Endothelial cell of umbilical vein (primary cell): ENCODE data around the gene ELP6. TPM values are rescaled to one million over a fixed set of nuclear protein-coding genes. Genes with fewer than 3 reads are reported as not detected.

Experiments
- BruUV-seq: library from RNA; stranded (reverse); fragments of 400-500 nt; replicated peaks from 2 replicates; lab custom pipeline; 2021; lab: Mats Ljungman, UMichigan
- CTCF ChIA-PET: fragments of 300-600, 350-600 bp; sonication (Branson Sonifier 250); formaldehyde crosslinking; loops from one replicate; lab custom pipeline; 2021; ENCODE audit warnings: antibody characterized with exemption, inconsistent platforms; lab: Charles Lee
- POLR2A ChIA-PET: fragments of 300-600, 350-600 bp; sonication (Branson Sonifier 250); formaldehyde crosslinking; loops from one replicate; lab custom pipeline; 2021; ENCODE audit warnings: antibody characterized with exemption, inconsistent platforms; lab: Charles Lee
- DNase-seq: peaks from one replicate; pipeline ENCODE4 v3.0.0-alpha.2; 2011; ENCODE audit warnings: low read depth, low spot score
- FAIRE-seq: peaks from 2 replicates; lab custom pipeline; 2011; peaks lifted over from hg19 to GRCh38; lab: Jason Lieb, UNC
- H2AFZ ChIP-seq: 2 replicates; pipeline ENCODE4 v1.6.0; 2012; ENCODE audit warnings: low read depth, low read length, control low read depth, inconsistent platforms
- H3K27ac ChIP-seq: 2 replicates; pipeline ENCODE4 v1.5.1; 2011; ENCODE audit warnings: low read depth, mild to moderate bottlenecking, control low read depth, low read length, moderate library complexity; ENCODE audit not compliant: insufficient read depth
- H3K27me3 ChIP-seq, 2 experiments: 2 replicates each; pipeline versions ENCODE4 v1.6.0 to v1.6.1; 2011; ENCODE audit warnings: low read length in 2 of 2, mixed read lengths in 1 of 2; ENCODE audit not compliant: control insufficient read depth in 2 of 2, insufficient read depth in 2 of 2
- H3K36me3 ChIP-seq, 2 experiments: 2 replicates in 1 of 2; 3 replicates in 1 of 2; pipeline ENCODE4 v1.5.1; 2011; ENCODE audit warnings: low read length in 2 of 2, mild to moderate bottlenecking in 1 of 2, moderate library complexity in 1 of 2; ENCODE audit not compliant: control insufficient read depth in 2 of 2, insufficient read depth in 2 of 2; ENCODE audit errors: extremely low read depth in 1 of 2
- H3K4me1 ChIP-seq: 3 replicates; pipeline ENCODE4 v1.5.1; 2011; ENCODE audit warnings: mild to moderate bottlenecking, low read length; ENCODE audit not compliant: control insufficient read depth, insufficient read depth; ENCODE audit errors: extremely low read depth
- H3K4me2 ChIP-seq: 2 replicates; pipeline ENCODE4 v1.6.1; 2011; ENCODE audit warnings: low read length, control low read depth, mixed read lengths; ENCODE audit not compliant: insufficient read depth
- H3K4me3 ChIP-seq, 3 experiments: fragments of 200-600 bp in 1 of 3; sonication (generic), shearing (Covaris generic) in 1 of 3; replicated peaks in 1 of 3; 2 replicates each; pipeline ENCODE4 v1.5.1; 2011 to 2016; ENCODE audit warnings: control low read depth in 3 of 3, low read length in 3 of 3, mild to moderate bottlenecking in 2 of 3, inconsistent platforms in 1 of 3, low read depth in 1 of 3, moderate library complexity in 1 of 3; ENCODE audit not compliant: insufficient read depth in 1 of 3
- H3K79me2 ChIP-seq: 2 replicates; pipeline ENCODE4 v1.6.0; 2012; ENCODE audit warnings: low read length, inconsistent platforms; ENCODE audit not compliant: control insufficient read depth, insufficient read depth
- H3K9ac ChIP-seq: replicated peaks from 2 replicates; pipeline ENCODE3; 2011; ENCODE audit warnings: low read length, control low read depth; ENCODE audit not compliant: insufficient read depth; ENCODE audit errors: extremely low read depth
- H3K9me1 ChIP-seq: replicated peaks from 3 replicates; pipeline ENCODE4 v1.6.0; 2011; ENCODE audit warnings: mild to moderate bottlenecking, low read length; ENCODE audit not compliant: control insufficient read depth, insufficient read depth; ENCODE audit errors: extremely low read depth
- H3K9me3 ChIP-seq: replicated peaks from 2 replicates; pipeline ENCODE4 v1.5.1; 2012; ENCODE audit warnings: low read length, inconsistent platforms; ENCODE audit not compliant: control insufficient read depth, insufficient read depth
- H4K20me1 ChIP-seq: replicated peaks from 2 replicates; pipeline ENCODE3; 2011; ENCODE audit warnings: mild to moderate bottlenecking, low read length; ENCODE audit not compliant: control insufficient read depth, insufficient read depth; ENCODE audit errors: extremely low read depth
- CTCF ChIP-seq, 2 donors: IDR thresholded peaks; 1 replicate in 1 of 2; 2 replicates in 1 of 2; pipeline ENCODE4 v1.5.1; 2011; ENCODE audit warnings: low read length in 2 of 2, mild to moderate bottlenecking in 2 of 2, moderate library complexity in 2 of 2, control low read depth in 1 of 2, inconsistent platforms in 1 of 2, low read depth in 1 of 2; ENCODE audit not compliant: insufficient read depth in 1 of 2; ENCODE audit errors: extremely low read depth in 1 of 2
- EZH2 ChIP-seq: IDR thresholded peaks from 2 replicates; pipeline ENCODE4 v1.6.1; 2012; ENCODE audit warnings: borderline replicate concordance, low read depth, mild to moderate bottlenecking, moderate library complexity, low read length, inconsistent platforms; ENCODE audit not compliant: severe bottlenecking
- FOS ChIP-seq: IDR thresholded peaks from 2 replicates; pipeline ENCODE4 v1.6.1; 2011; ENCODE audit warnings: mild to moderate bottlenecking, low read length, moderate library complexity, borderline replicate concordance; ENCODE audit not compliant: insufficient read depth
- GATA2 ChIP-seq: IDR thresholded peaks from 2 replicates; pipeline ENCODE4 v1.7.0; 2011; ENCODE audit warnings: low read depth, mild to moderate bottlenecking, moderate library complexity, mixed read lengths, low read length; ENCODE audit not compliant: insufficient read length, insufficient read depth
- JUN ChIP-seq: IDR thresholded peaks from 2 replicates; pipeline ENCODE4 v1.6.1; 2011; ENCODE audit warnings: borderline replicate concordance, low read depth; ENCODE audit not compliant: insufficient read length, insufficient read depth
- MAX ChIP-seq: IDR thresholded peaks from 2 replicates; pipeline ENCODE4 v1.6.1; 2011; ENCODE audit not compliant: insufficient read depth, insufficient read length
- MYC ChIP-seq: IDR thresholded peaks from one replicate; pipeline ENCODE4 v1.6.1; 2011; ENCODE audit warnings: mild to moderate bottlenecking, low read depth, low read length
- POLR2A ChIP-seq: IDR thresholded peaks from 2 replicates; pipeline ENCODE4 v1.6.1; 2012; ENCODE audit warnings: low read depth, mild to moderate bottlenecking, control low read depth, low read length
- POLR2AphosphoS5 ChIP-seq: IDR thresholded peaks from 2 replicates; pipeline ENCODE4 v1.6.1; 2012; ENCODE audit warnings: low read depth, mild to moderate bottlenecking, control low read depth, low read length, moderate library complexity; ENCODE audit not compliant: insufficient read depth
- dilution Hi-C: fragments of 300-500 bp; cut with MboI; formaldehyde crosslinking; loops from one replicate; pipeline ENCODE4 v1.15.0; 2019; ENCODE audit warnings: low sequenced_read_pairs; ENCODE audit not compliant: extremely low pct_ligation_motif_present
- intact Hi-C: fragments of 100-400 bp; cut with micrococcal nuclease; formaldehyde crosslinking; loops from one replicate; pipeline ENCODE4 v1.10.0; 2022
- polyA plus RNA-seq, 4 experiments: library from polyadenylated mRNA; depleted of rRNA in 3 of 4; stranded (reverse) in 3 of 4; unstranded in 1 of 4; fragments of >200 nt; gene quantifications; 2 replicates each; pipeline versions ENCODE4 v1.2.1 to v1.2.3, GENCODE V29; 2011 to 2012; ENCODE audit warnings: missing spikeins in 1 of 4
- small RNA-seq: library from RNA; depleted of rRNA; stranded (forward); fragments of <200 nt; gene quantifications from one replicate; pipeline ENCODE3, GENCODE V24; 2012; ENCODE audit warnings: low replicate concordance, low read depth; ENCODE audit not compliant: insufficient read depth, insufficient read length
- total RNA-seq: library from RNA; stranded (reverse); gene quantifications from 2 replicates; pipeline ENCODE4 v1.2.3, GENCODE V29; 2021

ELP6 gene
- total and polyA plus RNA-seq, 2 donors (not counting 3 experiments of a cell fraction or from before 2014, with no cell fraction given): 48.1 to 91.0 TPM

- POLR2A ChIA-PET: no interaction called here
- Histone ChIP-seq H2AFZ (no peak overlapping the region), H3K4me3 (no peak overlapping the region), H3K27ac (no peak overlapping the region), H3K4me1 (no peaks in the 10 kb centered on the region), H3K36me3 (no peaks in the 10 kb centered on the region), H3K4me2 (no peak overlapping the region), H3K27me3 (no peaks in the 10 kb centered on the region), H3K9me1 (no peaks in the 10 kb centered on the region), H4K20me1 (peaks cover 4% of the 10 kb centered on the region), H3K9me3 (no peaks in the 10 kb centered on the region), H3K9ac (no peak overlapping the region), H3K79me2 (peaks cover 4% of the 10 kb centered on the region)
- DNase-seq (no peak), FAIRE-seq (no peak)
- no TSS peak for BruUV-seq
- dilution Hi-C loops: no loop called here
- intact Hi-C loops: no loop called here
- CTCF ChIA-PET: no interaction called here
- TF ChIP-seq MAX (no peak), JUN (no peak), MYC (no peak), GATA2 (no peak), POLR2A (no peak), CTCF (IDR thresholded peaks at IDR 0.05; ENCODE audit: extremely low read depth in 1 of 2, insufficient read depth in 1 of 2, low read depth in 1 of 2, low read length in 2 of 2) (no peak), POLR2AphosphoS5 (no peak), EZH2 (no peak), FOS (no peak)
Observed at GRCh38 chr3:47452453-47453215, 60.9 kb downstream of the ELP6 start.

Small RNA genes within 50 kb of the gene (small RNA-seq; reads per million reads assigned to genes)
- gene AC099778.2: not detected
- not detected for gene RN7SL870P

Other genes with a start within 250 kb of the ELP6 start
- gene KIF9, start 230.9 kb downstream of the ELP6 start, total RNA-seq: 20.7 and 22.4 TPM in 2 replicates
- gene KIF9, start 230.9 kb downstream of the ELP6 start, polyA plus RNA-seq: 16.9 and 20.5 TPM in 2 replicates
- 43.4 and 47.2 TPM in 2 replicates for gene KLHL18, start 230.8 kb downstream of the ELP6 start, total RNA-seq
- 51.6 and 58.1 TPM in 2 replicates for gene KLHL18, start 230.8 kb downstream of the ELP6 start, polyA plus RNA-seq
- 57.4 and 63.5 TPM in 2 replicates for gene PTPN23, start 132.7 kb downstream of the ELP6 start, total RNA-seq
- 8.2 and 8.5 TPM in 2 replicates for gene PTPN23, start 132.7 kb downstream of the ELP6 start, polyA plus RNA-seq
- 53.6 and 59.0 TPM in 2 replicates for gene SCAP, start 37.8 kb downstream of the ELP6 start, total RNA-seq
- 34.7 and 42.9 TPM in 2 replicates for gene SCAP, start 37.8 kb downstream of the ELP6 start, polyA plus RNA-seq
- 0.55 and 0.65 TPM in 2 replicates for gene CSPG5, start 65.2 kb upstream of the ELP6 start, total RNA-seq
- 0.32 and 0.33 TPM in 2 replicates for gene CSPG5, start 65.2 kb upstream of the ELP6 start, polyA plus RNA-seq